ENCODE data around the gene ZBTB3.

DNA sequence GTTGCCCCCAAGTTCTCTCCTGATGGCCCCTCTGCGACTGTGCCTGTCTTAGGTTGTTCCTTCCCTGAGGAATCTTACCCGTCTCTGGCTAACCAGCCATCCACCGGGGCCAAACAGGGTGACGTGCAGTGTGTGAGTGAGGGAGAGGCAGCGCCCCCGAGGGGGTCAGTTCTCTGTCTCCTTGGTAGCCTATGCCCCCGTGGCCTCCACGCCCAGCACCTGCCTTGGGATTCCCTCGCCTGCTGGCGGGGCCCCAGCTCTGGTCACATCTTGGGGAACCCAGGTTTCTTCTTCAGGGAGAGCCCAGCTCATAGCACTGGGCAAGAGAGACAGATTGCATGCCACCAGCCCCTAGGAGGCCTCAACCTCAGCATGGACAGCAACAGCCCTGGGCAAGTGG, 45.5 kb upstream of the ZBTB3 start:
- TF ChIP-seq, protein P1, sequence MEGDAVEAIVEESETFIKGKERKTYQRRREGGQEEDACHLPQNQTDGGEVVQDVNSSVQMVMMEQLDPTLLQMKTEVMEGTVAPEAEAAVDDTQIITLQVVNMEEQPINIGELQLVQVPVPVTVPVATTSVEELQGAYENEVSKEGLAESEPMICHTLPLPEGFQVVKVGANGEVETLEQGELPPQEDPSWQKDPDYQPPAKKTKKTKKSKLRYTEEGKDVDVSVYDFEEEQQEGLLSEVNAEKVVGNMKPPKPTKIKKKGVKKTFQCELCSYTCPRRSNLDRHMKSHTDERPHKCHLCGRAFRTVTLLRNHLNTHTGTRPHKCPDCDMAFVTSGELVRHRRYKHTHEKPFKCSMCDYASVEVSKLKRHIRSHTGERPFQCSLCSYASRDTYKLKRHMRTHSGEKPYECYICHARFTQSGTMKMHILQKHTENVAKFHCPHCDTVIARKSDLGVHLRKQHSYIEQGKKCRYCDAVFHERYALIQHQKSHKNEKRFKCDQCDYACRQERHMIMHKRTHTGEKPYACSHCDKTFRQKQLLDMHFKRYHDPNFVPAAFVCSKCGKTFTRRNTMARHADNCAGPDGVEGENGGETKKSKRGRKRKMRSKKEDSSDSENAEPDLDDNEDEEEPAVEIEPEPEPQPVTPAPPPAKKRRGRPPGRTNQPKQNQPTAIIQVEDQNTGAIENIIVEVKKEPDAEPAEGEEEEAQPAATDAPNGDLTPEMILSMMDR (IDR thresholded peaks at IDR 0.05; ENCODE audit: insufficient read depth, low read depth, low read length): no peak
- no peak for TF ChIP-seq EZH2 (IDR thresholded peaks at IDR 0.05; ENCODE audit: insufficient read depth, low read length)
